Stimulated activated CD4-positive, alpha-beta T cell treated with anti-CD3 and anti-CD28 coated beads, TNF-alpha, amount 100 ng/mL, for 24 hours (primary cell): ENCODE results near the gene MANSC1.
"Not testable (repeated sequence)": the region's sequence is repeated elsewhere in the genome, so short reads cannot be mapped to it uniquely, and the experiment has no call there.

ENCODE experiments used
- DNase-seq, 3 experiments: peaks; one replicate each; pipeline ENCODE4 v3.0.0-alpha.2; 2020; ENCODE audit warnings: low read depth in 3 of 3

Gene MANSC1

DNA sequence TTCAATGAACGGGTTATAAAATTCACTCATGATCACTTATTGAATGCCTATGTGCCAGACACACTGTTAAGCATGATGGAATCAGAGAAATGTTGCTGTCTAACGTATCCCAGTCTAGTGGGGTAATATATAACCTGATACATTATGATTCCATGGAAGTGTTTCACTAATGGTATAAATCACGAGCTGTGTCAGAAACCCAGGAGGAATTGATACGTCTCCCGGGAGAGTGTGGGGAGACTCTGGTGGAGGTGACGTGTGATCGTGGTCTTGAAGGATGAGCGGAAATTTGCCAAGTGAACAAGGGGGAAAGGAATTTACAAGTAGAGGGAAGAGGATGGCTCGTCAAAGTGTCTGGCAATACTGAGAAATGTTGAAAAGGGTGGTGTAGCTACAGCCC lies 26.5 kb downstream of the MANSC1 start:
- DNase-seq: no peak

DNA sequence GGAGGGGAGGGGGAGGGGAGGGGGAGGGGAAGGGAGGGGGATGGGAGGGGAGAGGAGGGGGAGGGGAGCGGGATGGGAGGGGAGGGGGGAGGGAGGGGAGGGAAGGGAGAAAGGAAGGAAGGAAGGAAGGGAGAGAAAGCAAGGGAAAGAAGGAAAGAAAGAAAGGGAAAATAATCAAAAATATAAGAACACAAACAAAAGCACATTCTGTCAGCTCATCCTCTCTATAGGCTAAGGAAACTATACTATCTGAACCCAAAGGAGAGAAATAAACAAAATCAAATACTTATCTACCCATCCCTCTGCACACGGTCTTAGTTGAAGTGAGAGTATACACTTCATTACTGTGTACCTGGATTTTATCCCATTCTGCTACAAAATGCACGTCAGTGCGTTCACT lies 26.9 kb downstream of the MANSC1 start:
- DNase-seq: no peak

DNA sequence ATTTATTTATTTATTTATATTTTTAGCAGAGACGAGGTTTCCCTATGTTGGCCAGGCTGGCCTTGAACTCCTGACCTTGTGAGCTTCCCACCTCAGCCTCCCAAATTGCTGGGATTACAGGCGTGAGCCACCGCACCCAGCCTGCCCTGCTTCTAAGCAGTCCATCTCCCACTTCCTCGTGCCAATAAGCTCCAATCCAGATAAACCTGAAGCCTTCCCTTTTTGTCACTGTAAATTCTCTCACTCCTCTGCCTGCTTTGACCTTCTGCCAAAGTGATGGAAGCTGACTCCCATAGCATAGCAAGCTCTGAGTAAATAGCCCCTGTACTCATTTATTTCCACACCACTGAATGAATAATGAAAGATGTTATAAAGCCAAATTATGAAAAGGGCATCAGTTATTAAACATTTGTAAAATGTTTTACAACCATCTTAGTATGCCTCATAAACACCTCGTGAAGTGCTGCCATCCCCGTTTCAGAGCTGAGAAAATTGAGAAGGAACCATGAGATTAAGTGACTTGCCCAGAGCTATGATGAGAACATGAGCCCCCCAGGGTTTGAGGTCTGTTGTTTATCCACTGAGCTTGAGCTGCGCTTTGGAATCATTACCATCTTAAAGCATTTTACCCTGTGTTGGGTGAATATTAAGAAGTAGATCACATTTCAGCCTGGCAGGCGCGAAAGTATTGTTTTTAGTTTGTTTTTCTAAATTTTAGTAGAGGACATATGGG lies 30.4 kb downstream of the MANSC1 start:
- DNase-seq: no peak

DNA sequence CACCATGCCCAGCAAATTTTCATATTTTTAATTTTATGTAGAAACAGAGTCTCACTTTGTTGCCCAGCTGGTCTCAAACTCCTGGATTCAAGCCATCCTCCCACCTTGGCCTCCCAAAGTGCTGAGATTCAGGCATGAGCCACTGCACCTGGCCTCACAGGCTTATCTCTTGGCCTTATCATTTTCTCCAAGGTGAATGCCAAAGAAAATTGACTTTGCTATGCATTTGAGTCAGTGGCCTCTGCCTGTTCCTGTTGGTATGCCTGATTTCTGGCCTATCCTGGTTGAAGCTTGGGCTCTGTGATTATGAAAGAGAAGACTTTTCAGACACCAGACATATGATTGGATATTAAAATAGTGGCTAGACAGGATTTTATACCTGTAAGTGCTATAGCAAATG lies 34.2 kb downstream of the MANSC1 start:
- DNase-seq: no peak

DNA sequence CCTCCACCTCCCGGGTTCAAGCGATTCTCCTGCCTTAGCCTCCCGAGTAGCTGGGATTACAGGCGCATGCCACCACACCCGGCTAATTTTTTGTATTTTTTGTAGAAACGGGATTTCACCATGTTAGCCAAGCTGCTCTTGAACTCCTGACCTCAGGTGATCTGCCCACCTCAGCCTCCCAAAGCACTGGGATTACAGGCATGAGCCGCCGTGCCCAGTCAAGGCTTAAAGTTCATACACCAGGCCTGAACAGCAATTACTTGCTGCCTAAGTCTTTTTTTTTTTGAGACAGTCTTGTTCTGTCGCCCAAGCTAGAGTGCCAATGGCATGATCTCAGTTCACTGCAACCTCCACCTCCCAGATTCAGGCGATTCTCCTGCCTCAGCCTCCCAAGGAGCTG lies 39.3 kb downstream of the MANSC1 start:
- not testable (repeated sequence) for DNase-seq

DNA sequence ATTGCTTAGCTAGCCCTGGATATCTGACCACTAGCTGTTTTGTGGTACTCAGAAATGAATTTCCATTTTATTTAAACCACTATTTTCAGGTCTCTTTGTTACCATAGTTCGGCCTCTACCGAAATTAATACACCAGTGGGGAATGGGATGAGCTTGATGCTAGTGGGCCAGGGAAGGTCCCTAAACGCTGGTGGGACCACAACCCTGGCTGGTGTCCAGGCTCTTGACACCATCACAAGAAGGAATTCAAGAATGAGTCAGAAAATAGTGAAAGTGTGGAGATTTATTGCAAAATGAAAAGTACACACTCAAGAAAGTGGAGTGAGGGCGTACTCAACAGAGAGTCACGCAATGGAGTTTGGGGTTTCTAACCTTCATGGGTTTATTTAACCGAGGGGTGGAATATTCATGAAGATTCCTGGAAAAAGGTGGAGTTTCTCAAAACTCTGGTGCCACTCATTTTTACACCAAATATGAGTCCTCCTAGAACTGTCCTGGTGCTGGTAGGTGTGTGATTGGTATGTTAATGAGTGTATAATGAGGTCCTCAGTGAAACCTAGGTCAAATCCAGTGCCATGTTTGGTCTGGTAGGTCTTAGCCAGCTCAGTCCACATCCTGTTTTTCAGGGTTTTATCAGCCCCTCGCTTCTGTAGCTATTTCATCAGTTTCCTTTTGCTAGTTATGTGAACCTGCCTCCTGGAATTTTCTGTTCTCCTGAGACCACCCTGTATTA lies 44.3 kb downstream of the MANSC1 start:
- no peak for DNase-seq

DNA sequence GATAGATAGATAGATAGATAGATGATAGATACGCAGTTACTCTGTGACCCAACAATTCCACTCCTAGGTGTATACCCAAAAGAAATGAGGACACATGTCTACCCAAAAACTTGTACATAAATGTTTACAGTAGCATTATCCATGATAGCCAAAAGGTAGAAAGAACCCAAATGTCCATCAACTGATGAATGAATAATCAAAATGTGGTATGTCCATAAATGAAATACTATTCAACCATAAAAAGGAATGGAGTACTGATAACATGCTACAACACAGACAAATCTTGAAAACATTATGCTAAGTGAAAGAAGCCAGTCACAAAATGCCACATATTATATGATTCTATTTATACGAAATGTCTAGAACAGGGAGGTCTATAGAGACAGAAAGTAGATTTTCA lies 47.1 kb downstream of the MANSC1 start:
- no peak for DNase-seq

DNA sequence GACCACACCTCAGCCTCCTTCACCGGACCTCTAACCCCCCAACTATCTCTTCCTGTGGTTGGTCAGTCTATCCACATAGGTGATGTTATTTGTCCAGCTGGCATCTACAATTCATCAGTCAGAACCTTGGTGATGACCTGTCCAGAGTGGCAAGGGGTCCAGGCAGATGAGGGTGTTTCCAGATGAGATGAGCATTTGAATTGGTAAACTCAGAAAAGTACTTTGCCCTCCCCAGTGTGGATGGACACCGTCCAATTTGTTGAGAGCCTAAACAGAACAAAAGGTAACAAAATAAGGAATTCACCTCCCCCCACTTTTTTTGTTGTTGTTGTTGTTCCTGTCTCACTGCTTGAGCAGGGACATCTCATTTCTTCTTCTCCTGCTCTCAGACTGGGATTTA lies 48.9 kb downstream of the MANSC1 start:
- no peak for DNase-seq

DNA sequence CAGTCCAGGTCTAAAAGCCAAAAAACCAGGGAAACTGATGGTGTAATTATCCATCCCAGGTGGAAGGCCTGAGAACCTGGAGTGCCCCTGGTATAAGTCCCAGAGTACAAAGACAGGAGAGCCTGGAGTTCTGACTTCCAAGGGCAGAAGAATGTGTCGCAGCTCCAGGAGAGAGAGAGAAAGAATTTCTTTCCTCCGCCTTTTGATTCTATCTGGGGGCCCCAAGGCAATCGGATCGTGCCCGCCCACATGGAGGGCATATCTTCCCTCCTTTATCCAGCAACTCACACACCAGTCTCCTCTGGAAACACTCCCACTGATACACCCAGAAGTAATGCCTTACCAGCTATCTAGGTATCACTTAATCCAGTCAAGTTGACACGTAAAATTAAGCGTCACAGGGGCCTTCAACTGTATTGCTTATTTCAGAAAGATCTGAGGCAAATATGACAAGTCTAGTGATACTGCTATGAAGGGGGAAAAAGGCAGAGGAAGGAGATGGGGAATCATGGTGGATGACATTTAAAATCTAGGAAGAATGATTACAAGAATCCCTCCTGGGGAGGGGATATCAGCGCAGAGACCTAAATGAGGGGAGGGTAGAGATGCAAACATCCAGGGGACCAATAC lies 52.7 kb downstream of the MANSC1 start:
- no peak for DNase-seq

DNA sequence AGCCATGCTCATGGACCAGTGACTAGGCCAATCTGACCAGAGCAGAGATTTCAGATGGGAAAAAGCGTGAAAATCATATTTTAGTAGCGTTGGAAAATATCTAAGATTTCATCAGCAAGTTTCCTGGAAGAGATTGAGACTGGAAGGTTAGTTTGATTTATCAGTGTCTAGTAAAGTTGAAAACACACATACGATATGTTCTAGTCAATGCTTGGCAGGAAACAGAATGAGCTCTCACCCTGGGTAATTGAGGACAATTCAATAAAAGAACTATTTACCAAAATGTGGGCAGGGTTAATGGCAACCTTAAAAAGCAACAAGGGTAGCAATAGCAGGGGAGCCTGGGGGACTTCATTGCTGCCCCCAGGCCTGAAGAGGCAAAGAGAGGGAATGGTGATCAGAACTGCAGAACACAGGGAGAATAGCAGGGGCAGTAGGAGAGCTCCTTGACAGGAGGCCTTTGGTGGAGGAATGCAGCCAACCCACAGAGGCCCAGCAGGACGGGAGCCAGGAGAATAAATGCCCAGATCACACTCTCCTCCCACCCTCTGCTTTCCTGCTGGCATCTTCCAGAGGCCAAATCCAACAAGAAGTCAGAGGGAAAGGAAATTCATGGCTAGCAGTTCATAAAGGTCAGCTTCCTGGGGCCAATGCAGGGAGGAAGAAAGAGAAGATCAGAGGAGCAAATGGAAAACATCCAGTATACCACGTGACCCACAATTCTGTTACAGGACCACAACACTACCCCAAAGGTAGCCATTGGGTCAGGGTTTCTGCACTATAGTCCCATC lies 55.6 kb downstream of the MANSC1 start:
- no peak for DNase-seq

DNA sequence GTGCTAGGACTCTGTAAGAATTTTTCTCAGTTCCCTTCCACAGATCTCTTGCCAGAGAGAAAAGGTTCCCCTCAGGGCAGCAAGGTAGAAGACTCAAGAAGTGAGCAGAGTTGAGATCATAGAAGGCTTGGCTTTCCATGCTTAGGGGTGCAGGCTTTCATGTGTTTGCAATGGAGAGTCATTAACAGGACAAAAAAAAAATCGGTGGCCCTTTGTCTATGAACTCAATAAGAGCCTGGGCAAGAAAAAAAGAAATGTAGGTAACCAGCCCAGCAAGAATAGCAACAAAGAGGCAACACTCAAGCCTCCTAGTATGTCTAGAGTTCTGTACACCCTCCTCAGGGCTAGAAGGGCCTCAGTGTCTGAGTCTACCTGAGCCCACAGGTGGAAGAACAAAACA lies 59.8 kb downstream of the MANSC1 start:
- no peak for DNase-seq

DNA sequence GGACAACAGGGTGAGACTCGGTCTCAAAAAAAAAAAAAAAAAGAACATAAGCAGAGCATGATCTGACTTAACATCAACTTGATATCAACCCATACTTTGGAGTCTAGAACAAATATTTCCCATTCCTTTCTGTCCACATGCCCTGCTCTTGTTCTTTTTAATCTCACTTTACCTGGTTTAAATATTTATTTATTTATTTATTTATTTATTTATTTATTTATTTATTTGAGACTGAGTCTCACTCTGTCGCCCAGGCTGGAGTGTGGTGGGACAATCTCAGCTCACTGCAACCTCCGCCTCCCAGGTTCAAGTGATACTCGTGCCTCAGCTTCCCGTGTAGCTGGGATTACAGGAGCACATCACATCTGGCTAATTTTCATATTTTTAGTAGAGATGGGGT lies 63.6 kb downstream of the MANSC1 start:
- DNase-seq: no peak

DNA sequence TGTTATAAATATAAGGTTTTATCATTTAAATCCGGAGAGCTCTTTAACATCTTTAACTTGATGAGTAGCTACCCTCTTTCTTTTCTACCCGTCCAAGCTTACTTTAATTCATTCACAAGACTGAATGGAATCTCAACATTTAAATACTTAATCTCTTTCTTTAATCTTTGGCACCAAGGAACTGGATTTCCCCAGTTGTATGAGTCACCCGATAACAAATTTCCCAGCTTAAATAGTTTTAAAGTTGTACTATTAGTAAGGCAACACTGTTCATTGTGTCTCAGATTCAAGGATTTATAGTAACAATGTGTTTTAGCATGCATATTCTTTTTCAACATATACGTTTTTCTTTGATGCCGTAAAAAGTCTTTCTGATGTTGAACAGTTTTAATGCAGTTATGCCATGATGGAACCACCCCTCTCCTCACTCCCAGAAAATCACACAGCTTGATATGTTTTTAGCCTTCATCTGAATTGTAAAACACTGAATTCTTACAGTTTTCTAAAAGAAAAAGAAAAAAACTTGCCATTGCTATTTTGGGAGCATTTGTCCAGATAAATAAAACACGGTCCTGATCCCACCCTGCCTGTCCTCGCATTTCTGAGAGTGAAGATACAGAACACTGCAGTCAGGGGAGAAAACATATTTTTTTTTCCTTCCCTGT lies 67.1 kb downstream of the MANSC1 start:
- DNase-seq: no peak

DNA sequence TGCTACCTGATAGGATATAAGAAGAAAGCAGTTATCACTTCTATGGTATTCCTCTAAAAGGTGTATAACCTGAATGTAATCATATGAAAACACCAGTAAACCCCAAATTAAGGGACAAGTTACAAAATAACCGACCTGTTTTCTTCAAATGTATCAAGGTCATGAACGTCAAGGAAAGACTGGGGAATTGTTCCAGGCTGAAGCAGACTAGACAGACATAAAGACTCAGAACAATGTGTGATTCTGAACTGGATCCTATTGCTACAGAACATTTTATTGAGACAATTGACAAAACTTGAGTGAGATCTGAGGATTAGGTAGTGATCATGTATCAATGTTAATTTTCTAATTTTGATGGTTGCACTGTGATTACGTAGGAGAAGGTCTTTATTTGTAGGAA lies 67.8 kb downstream of the MANSC1 start:
- no peak for DNase-seq

DNA sequence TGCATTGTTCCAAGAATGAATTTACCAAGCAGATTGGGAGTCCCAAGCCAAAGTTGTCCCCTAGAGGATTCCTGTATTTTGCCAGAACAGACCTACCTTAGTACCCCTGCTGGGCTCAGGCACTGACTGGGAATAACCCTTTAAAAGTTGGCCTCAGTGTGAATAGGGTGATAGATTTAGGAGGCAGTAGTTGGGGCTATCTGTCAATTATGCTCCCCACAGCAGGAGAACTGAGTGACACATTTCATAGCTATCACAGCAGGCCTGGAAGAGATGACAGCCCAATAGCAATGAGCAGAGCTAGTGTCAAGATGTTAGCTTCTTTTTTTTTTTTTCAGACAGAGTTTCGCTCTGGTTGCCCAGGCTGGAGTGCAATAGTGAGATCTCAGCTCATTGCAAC lies 68.9 kb downstream of the MANSC1 start:
- DNase-seq: no peak

DNA sequence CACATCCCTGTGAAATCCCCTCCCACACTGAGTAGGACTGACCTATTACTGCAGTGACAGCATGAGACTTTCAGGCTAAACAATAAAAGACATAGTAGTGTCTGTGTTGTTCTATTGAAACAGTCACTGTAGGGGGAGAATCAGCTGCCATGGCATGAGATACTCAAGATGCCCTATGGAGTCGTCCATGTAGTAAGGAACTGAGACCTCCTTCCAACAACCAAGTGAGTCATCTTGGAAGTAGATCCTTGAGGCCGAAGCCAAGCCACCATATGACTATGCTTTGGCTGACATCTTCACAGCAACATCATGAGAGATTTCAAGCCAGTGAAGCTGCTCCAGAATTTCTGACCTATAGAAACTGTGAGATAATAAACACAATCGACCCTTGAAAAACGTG lies 71.1 kb downstream of the MANSC1 start:
- no peak for DNase-seq
